ENCODE data around the gene EAPP.
A peak's percentile ranks its signal among the peaks of the same experiment; 100 is the strongest.
"Not testable (repeated sequence)": the region's sequence is repeated elsewhere in the genome, so short reads cannot be mapped to it uniquely, and the experiment has no call there.

Gene EAPP

GRCh38 chr14:34537677-34538009 lies 1.9 kb downstream of the EAPP start:
- no peak for DNase-seq

- no peak for DNase-seq
Observed at GRCh38 chr14:34536951-34537676, 2.4 kb downstream of the EAPP start.

- DNase-seq: no peak
Observed at GRCh38 chr14:34527591-34527990, 11.9 kb downstream of the EAPP start.

- DNase-seq: not testable (repeated sequence)
Observed at GRCh38 chr14:34524216-34524615, 15.3 kb downstream of the EAPP start.

- no peak for DNase-seq
Observed at GRCh38 chr14:34522496-34522895, 17.0 kb downstream of the EAPP start.

GRCh38 chr14:34521071-34521470 lies 18.4 kb downstream of the EAPP start:
- DNase-seq: not testable (repeated sequence)

- not testable (repeated sequence) for DNase-seq
Observed at GRCh38 chr14:34520304-34520970, 19.1 kb downstream of the EAPP start.

GRCh38 chr14:34507884-34508283 lies 31.6 kb downstream of the EAPP start:
- DNase-seq: no peak

GRCh38 chr14:34507459-34507858 lies 32.0 kb downstream of the EAPP start:
- DNase-seq: no peak

- DNase-seq: not testable (repeated sequence)
Observed at GRCh38 chr14:34505124-34505491, 34.4 kb downstream of the EAPP start.

GRCh38 chr14:34504027-34504426 lies 35.5 kb downstream of the EAPP start:
- DNase-seq: not testable (repeated sequence)

GRCh38 chr14:34502545-34503225 lies 36.8 kb downstream of the EAPP start:
- DNase-seq: no peak

- DNase-seq: no peak
Observed at GRCh38 chr14:34502001-34502400, 37.5 kb downstream of the EAPP start.

GRCh38 chr14:34501004-34501580 lies 38.4 kb downstream of the EAPP start:
- DNase-seq: no peak

- DNase-seq: peak; percentile 93
Observed at GRCh38 chr14:34498684-34499412, 40.7 kb downstream of the EAPP start.

GRCh38 chr14:34496679-34497513 lies 42.6 kb downstream of the EAPP start:
- no peak for DNase-seq

- DNase-seq: no peak
Observed at GRCh38 chr14:34496007-34496678, 43.4 kb downstream of the EAPP start.

GRCh38 chr14:34489324-34489723 lies 50.2 kb downstream of the EAPP start:
- DNase-seq: no peak

- no peak for DNase-seq
Observed at GRCh38 chr14:34488528-34488927, 51.0 kb downstream of the EAPP start.

- no peak for DNase-seq
Observed at GRCh38 chr14:34484726-34485125, 54.8 kb downstream of the EAPP start.

GRCh38 chr14:34482463-34482862 lies 57.0 kb downstream of the EAPP start:
- no peak for DNase-seq

GRCh38 chr14:34479694-34480093 lies 59.8 kb downstream of the EAPP start:
- DNase-seq: no peak
